Suppressor macrophage (primary cell): Measurements from ENCODE around the gene BIRC7.
A peak's percentile ranks its signal among the peaks of the same experiment; 100 is the strongest.

Experiments used
- DNase-seq, 4 experiments: peaks; one replicate each; pipeline ENCODE4 v3.0.0-alpha.2; 2020 to 2022

The BIRC7 gene

GRCh38 chr20:63283397-63284082, 47.8 kb downstream of the BIRC7 start:
- DNase-seq, result no peak

GRCh38 chr20:63284083-63284440, 48.4 kb downstream of the BIRC7 start:
- DNase-seq, result no peak

GRCh38 chr20:63284544-63284949, 48.8 kb downstream of the BIRC7 start:
- peak; percentile 12 to 62 (median 36) for DNase-seq

- no peak for DNase-seq
Measured at GRCh38 chr20:63284981-63285524, 49.3 kb downstream of the BIRC7 start.

GRCh38 chr20:63285636-63286615, 50.2 kb downstream of the BIRC7 start:
- DNase-seq, result no peak

GRCh38 chr20:63286781-63287696, 51.3 kb downstream of the BIRC7 start:
- no peak for DNase-seq

- DNase-seq, result no peak
Measured at GRCh38 chr20:63287697-63288580, 52.2 kb downstream of the BIRC7 start.

- DNase-seq, result no peak
Measured at GRCh38 chr20:63288581-63289251, 53.0 kb downstream of the BIRC7 start.

- DNase-seq, result no peak
Measured at GRCh38 chr20:63289311-63290135, 53.8 kb downstream of the BIRC7 start.
